Measurements from ENCODE around the gene EEF1G.
A peak's percentile ranks its signal among the peaks of the same experiment; 100 is the strongest.

Gene EEF1G

GRCh38 chr11:62577046-62577714 is 3.5 kb upstream of the EEF1G start:
- Histone ChIP-seq H3K4me3 (replicated peaks; ENCODE audit: low read depth, low read length) (no peak overlapping the region), H3K36me3 (ENCODE audit: control insufficient read depth, insufficient read depth, low read length) (peaks cover 15% of the 10 kb centered on the region), H3K27me3 (replicated peaks; ENCODE audit: control insufficient read depth, insufficient read depth, low read length) (no peaks in the 10 kb centered on the region)
- DNase-seq (ENCODE audit: extremely low read depth, insufficient read length) = no peak
- TF ChIP-seq, protein P1, sequence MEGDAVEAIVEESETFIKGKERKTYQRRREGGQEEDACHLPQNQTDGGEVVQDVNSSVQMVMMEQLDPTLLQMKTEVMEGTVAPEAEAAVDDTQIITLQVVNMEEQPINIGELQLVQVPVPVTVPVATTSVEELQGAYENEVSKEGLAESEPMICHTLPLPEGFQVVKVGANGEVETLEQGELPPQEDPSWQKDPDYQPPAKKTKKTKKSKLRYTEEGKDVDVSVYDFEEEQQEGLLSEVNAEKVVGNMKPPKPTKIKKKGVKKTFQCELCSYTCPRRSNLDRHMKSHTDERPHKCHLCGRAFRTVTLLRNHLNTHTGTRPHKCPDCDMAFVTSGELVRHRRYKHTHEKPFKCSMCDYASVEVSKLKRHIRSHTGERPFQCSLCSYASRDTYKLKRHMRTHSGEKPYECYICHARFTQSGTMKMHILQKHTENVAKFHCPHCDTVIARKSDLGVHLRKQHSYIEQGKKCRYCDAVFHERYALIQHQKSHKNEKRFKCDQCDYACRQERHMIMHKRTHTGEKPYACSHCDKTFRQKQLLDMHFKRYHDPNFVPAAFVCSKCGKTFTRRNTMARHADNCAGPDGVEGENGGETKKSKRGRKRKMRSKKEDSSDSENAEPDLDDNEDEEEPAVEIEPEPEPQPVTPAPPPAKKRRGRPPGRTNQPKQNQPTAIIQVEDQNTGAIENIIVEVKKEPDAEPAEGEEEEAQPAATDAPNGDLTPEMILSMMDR (IDR thresholded peaks at IDR 0.05; ENCODE audit: insufficient read depth, low read length, poor library complexity, severe bottlenecking) = no peak

- H3K4me3 ChIP-seq (replicated peaks; ENCODE audit: low read depth, low read length) = no peak overlapping the region
- H3K36me3 ChIP-seq (ENCODE audit: control insufficient read depth, insufficient read depth, low read length) = peaks cover 19% of the 10 kb centered on the region
- H3K27me3 ChIP-seq (replicated peaks; ENCODE audit: control insufficient read depth, insufficient read depth, low read length) = no peaks in the 10 kb centered on the region
- TF ChIP-seq, protein P1 (IDR thresholded peaks at IDR 0.05; ENCODE audit: insufficient read depth, low read length, poor library complexity, severe bottlenecking) = no peak
- DNase-seq (ENCODE audit: extremely low read depth, insufficient read length) = no peak
These were observed 2.1 kb upstream of the EEF1G start for GRCh38 chr11:62575837-62576236.

DNA sequence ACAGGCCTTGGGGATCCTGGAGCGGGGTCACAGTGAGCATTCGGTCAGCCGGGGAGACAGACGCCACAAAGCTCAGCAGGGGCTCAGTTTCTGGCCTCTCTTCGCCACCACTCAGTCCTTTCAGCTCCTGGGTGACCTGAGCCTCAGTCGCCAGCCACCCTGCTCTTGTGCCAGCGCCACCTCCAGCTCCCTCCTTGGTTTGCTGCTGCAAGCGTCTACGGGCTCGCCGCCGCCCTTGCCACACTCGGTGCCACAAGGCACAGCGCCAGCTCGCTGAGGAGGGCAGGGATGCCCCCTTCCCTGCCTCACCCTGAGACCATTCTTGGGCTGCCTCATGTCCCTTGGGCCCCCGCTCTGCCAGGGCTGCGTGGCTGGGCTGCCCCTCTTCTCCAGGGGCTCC is 1.5 kb upstream of the EEF1G start:
- Histone ChIP-seq H3K36me3 (ENCODE audit: control insufficient read depth, insufficient read depth, low read length) (peaks cover 25% of the 10 kb centered on the region), H3K4me3 (replicated peaks; ENCODE audit: low read depth, low read length) (peak overlapping the region; percentile 71), H3K27me3 (replicated peaks; ENCODE audit: control insufficient read depth, insufficient read depth, low read length) (no peaks in the 10 kb centered on the region)
- TF ChIP-seq, protein P1 (IDR thresholded peaks at IDR 0.05; ENCODE audit: insufficient read depth, low read length, poor library complexity, severe bottlenecking) = no peak
- DNase-seq (ENCODE audit: extremely low read depth, insufficient read length) = no peak

GRCh38 chr11:62574363-62575071 is 826 bp upstream of the EEF1G start:
- no peaks in the 10 kb centered on the region for H3K27me3 ChIP-seq (replicated peaks; ENCODE audit: control insufficient read depth, insufficient read depth, low read length)
- TF ChIP-seq, protein P1 (IDR thresholded peaks at IDR 0.05; ENCODE audit: insufficient read depth, low read length, poor library complexity, severe bottlenecking) = no peak
- H3K4me3 ChIP-seq (replicated peaks; ENCODE audit: low read depth, low read length) = peak overlapping the region; percentile 71
- peaks cover 28% of the 10 kb centered on the region for H3K36me3 ChIP-seq (ENCODE audit: control insufficient read depth, insufficient read depth, low read length)
- no peak for DNase-seq (ENCODE audit: extremely low read depth, insufficient read length)

DNA sequence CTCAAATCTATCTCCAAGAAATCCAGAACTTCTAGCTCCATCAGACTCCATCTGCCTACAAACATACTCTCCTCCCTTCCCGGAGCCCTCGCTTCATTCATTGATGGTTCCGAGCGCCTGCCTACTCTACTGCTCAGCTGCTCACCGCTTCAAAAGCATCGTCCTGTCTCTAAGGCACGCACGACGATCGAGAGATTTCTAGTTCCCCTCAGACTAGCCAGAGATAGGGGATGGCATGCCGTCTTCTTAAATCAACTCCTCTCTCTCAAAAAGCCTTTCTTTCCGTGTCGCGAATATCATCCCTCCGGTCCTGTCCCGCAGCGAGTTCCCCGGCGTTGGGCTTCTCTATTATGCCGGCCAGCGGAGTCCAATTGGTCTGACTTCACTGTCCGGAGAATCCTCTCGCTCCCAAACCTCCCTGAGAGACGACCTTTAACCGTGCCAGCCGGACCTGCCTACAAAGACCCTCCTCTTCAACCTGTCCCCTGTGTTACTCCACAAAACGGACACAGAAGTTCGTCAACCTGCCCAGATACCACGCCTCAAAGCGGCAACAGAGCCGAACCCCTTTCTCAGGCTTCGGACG is 592 bp downstream of the EEF1G start:
- H3K4me3 ChIP-seq (replicated peaks; ENCODE audit: low read depth, low read length) = peak overlapping the region; percentile 85
- DNase-seq (ENCODE audit: extremely low read depth, insufficient read length) = no peak
- H3K36me3 ChIP-seq (ENCODE audit: control insufficient read depth, insufficient read depth, low read length) = peaks cover 24% of the 10 kb centered on the region
- TF ChIP-seq, protein P1 (IDR thresholded peaks at IDR 0.05; ENCODE audit: insufficient read depth, low read length, poor library complexity, severe bottlenecking) = no peak
- no peaks in the 10 kb centered on the region for H3K27me3 ChIP-seq (replicated peaks; ENCODE audit: control insufficient read depth, insufficient read depth, low read length)

Data from GM06990 (cell line).